Right renal cortex interstitium (tissue), 3 donors: Measurements from ENCODE around the gene PPP2R3A. TPM values are rescaled to one million over a fixed set of nuclear protein-coding genes. Genes with fewer than 3 reads are reported as not detected.
"Not testable (repeated sequence)": the region's sequence is repeated elsewhere in the genome, so short reads cannot be mapped to it uniquely, and the experiment has no call there.

Source experiments
- DNase-seq, 3 donors: peaks; one replicate each; pipeline ENCODE4 v3.0.0-alpha.2; 2013; ENCODE audit warnings: low read depth in 3 of 3, low spot score in 2 of 3
- polyA plus RNA-seq, 3 donors: library from polyadenylated mRNA; unstranded; fragments of 120-200 nt; gene quantifications; one replicate each; pipeline ENCODE4 v1.2.1, GENCODE V29; 2013; ENCODE audit not compliant: insufficient read length in 3 of 3

Gene PPP2R3A
- polyA plus RNA-seq, 3 donors = 23.2 to 26.9 (median 24.5) TPM

- peak; percentile 67 to 71 (median 68) for DNase-seq
Observed at GRCh38 chr3:136075218-136075808, 109.8 kb downstream of the PPP2R3A start.

GRCh38 chr3:136075811-136076210 is 110.3 kb downstream of the PPP2R3A start:
- no peak for DNase-seq

GRCh38 chr3:136078421-136079364 is 113.2 kb downstream of the PPP2R3A start:
- DNase-seq = peak in 1 of 3 donors; percentile 7

- not testable (repeated sequence) for DNase-seq
Observed at GRCh38 chr3:136083641-136084382, 118.3 kb downstream of the PPP2R3A start.

GRCh38 chr3:136085067-136085466 is 119.5 kb downstream of the PPP2R3A start:
- DNase-seq = not testable (repeated sequence)

- DNase-seq = no peak
Observed at GRCh38 chr3:136093771-136094170, 128.2 kb downstream of the PPP2R3A start.

- DNase-seq = no peak
Observed at GRCh38 chr3:136105044-136105443, 139.5 kb downstream of the PPP2R3A start.

GRCh38 chr3:136106101-136106500 is 140.6 kb downstream of the PPP2R3A start:
- DNase-seq = no peak

- no peak for DNase-seq
Observed at GRCh38 chr3:136109499-136109898, 144.0 kb downstream of the PPP2R3A start.

- DNase-seq = no peak
Observed at GRCh38 chr3:136110481-136110880, 145.0 kb downstream of the PPP2R3A start.

GRCh38 chr3:136114421-136114820 is 148.9 kb downstream of the PPP2R3A start:
- no peak for DNase-seq

GRCh38 chr3:136119332-136119731 is 153.8 kb downstream of the PPP2R3A start:
- not testable (repeated sequence) for DNase-seq

GRCh38 chr3:136119783-136120182 is 154.3 kb downstream of the PPP2R3A start:
- DNase-seq = not testable (repeated sequence)

- DNase-seq = peak in 1 of 3 donors; percentile 2
Observed at GRCh38 chr3:136120373-136121348, 155.1 kb downstream of the PPP2R3A start.

GRCh38 chr3:136122006-136122405 is 156.5 kb downstream of the PPP2R3A start:
- no peak for DNase-seq

GRCh38 chr3:136131647-136132046 is 166.1 kb downstream of the PPP2R3A start:
- not testable (repeated sequence) for DNase-seq

GRCh38 chr3:136134091-136134490 is 168.6 kb downstream of the PPP2R3A start:
- DNase-seq = no peak

- DNase-seq = no peak
Observed at GRCh38 chr3:136135039-136135802, 169.7 kb downstream of the PPP2R3A start.

- no peak for DNase-seq
Observed at GRCh38 chr3:136136454-136136853, 170.9 kb downstream of the PPP2R3A start.
